IPS-15b (cell line): Measurements from ENCODE around the gene MAP2K6.

Source experiments
- H3K27me3 ChIP-seq: one replicate; pipeline ENCODE4 v1.6.1; 2013; ENCODE audit warnings: low read length; ENCODE audit not compliant: control insufficient read depth, insufficient read depth
- H3K36me3 ChIP-seq: one replicate; pipeline ENCODE4 v1.6.1; 2013; ENCODE audit warnings: low read length; ENCODE audit not compliant: control insufficient read depth, insufficient read depth
- H3K4me1 ChIP-seq: one replicate; pipeline ENCODE4 v1.6.1; 2013; ENCODE audit warnings: mild to moderate bottlenecking, low read length; ENCODE audit not compliant: control insufficient read depth, insufficient read depth
- H3K4me3 ChIP-seq: one replicate; pipeline ENCODE4 v1.5.1; 2013; ENCODE audit warnings: low read depth, low read length
- H3K9ac ChIP-seq: one replicate; pipeline ENCODE4 v1.6.1; 2013; ENCODE audit warnings: low read depth, mild to moderate bottlenecking, low read length
- H3K9me3 ChIP-seq: one replicate; pipeline ENCODE4 v1.6.1; 2013; ENCODE audit warnings: mild to moderate bottlenecking, low read length; ENCODE audit not compliant: control insufficient read depth, insufficient read depth

MAP2K6 gene

DNA sequence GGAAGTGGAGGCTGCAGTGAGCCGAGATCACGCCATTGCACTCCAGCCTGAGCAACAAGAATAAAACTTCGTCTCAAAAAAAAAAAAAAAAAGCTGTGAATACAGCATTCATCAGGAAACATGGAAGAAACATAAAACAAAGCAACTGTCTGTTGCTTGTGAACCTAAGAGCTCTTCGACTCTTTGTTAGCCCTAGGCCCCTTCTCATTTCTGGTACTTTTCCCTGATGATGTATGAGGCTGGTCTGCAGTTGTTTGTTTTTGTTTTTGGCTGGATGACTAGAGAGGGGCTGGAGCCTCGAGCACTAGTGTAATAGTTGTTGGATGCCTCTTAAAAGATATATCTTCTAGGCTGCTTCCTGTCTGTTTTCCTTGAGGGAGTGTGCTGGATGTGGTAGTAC, 113.5 kb downstream of the MAP2K6 start:
- Histone ChIP-seq H3K27me3 (no peaks in the 10 kb centered on the region), H3K36me3 (no peaks in the 10 kb centered on the region), H3K9me3 (no peaks in the 10 kb centered on the region), H3K9ac (no peak overlapping the region), H3K4me3 (no peak overlapping the region), H3K4me1 (no peaks in the 10 kb centered on the region)

DNA sequence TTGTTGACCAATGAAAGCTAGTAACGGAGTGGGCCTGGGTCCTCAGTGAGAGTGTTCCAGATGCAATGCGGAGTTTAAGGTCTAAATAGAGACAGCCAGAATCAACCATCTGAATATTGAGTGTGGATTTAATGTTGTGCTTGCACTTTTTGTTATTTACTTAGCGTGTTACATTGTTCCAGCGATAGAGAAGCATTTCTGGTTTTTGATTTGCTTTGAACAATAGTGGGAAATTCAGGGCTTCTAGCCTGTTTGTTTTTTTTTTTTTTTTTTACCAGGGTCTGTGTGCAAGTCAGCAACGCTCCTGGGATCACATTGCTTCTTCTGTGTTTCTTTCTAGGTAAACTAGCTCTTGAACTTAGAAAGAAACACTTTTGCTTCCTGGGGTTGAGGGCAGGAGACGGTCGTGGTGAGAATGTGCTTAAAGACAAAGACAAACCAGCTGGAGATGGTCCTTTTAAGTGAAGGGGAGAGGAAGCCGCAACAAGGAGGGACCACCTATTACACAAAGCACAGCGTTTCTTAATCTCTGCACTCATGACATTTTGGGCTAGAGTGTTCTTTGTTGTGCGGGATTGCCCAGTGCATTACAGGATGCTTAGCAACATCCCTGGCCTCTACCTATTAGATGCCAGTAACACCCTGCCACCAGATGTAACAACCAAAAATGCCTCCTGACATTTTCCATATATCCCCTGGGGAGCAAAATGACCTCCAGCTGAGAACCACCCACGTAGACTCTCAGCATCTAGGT, 119.2 kb downstream of the MAP2K6 start:
- H3K9ac ChIP-seq = no peak overlapping the region
- no peaks in the 10 kb centered on the region for H3K9me3 ChIP-seq
- no peaks in the 10 kb centered on the region for H3K27me3 ChIP-seq
- H3K4me1 ChIP-seq = peaks cover 9% of the 10 kb centered on the region
- H3K4me3 ChIP-seq = no peak overlapping the region
- H3K36me3 ChIP-seq = no peaks in the 10 kb centered on the region

DNA sequence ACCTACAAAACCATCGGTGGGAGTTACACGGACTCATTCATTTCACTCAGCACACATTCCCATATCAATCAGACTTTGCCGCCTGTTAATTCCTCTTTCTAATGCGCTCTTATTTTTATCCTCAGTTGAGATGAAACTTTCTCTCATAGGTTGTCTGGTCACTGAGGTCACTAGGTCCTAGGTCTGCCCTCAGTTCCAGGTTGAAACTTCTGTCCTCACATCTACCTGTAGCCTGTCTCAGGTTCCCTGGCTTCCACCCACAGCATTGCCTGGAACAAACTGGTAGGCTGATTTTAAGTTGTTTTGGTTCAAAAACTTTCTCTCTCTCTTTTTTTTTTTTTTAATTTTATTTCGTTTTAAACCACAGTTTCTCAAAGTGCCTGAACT, 119.7 kb downstream of the MAP2K6 start:
- no peaks in the 10 kb centered on the region for H3K9me3 ChIP-seq
- peaks cover 9% of the 10 kb centered on the region for H3K4me1 ChIP-seq
- no peaks in the 10 kb centered on the region for H3K27me3 ChIP-seq
- no peak overlapping the region for H3K4me3 ChIP-seq
- no peaks in the 10 kb centered on the region for H3K36me3 ChIP-seq
- no peak overlapping the region for H3K9ac ChIP-seq

DNA sequence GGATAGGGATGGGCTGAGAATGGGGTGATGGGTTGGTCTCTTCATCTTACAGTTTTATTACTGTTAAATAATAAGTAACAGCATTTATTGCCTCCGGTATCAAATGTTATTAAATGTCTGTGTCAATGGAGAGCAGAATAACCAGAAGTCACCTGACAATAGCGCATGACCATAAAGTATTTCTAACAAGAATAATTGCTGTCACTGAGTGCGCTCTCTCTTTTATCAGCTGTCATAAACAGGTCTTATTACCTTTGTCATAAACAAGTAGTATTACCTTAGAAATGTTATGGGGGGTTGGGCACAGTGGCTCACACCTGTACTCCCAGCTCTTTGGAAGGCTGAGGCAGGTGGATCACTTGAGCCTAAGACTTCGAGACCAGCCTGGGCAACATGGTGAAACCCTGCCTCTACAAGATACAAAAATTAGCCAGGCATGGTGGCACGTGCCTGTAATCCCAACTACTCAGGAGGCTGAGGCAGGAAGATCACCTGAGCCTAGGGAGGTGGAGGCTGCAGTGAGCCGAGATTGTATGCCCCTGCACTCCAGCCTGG, 120.6 kb downstream of the MAP2K6 start:
- Histone ChIP-seq H3K4me1 (peaks cover 9% of the 10 kb centered on the region), H3K4me3 (no peak overlapping the region), H3K27me3 (no peaks in the 10 kb centered on the region), H3K36me3 (no peaks in the 10 kb centered on the region), H3K9ac (no peak overlapping the region), H3K9me3 (no peaks in the 10 kb centered on the region)

DNA sequence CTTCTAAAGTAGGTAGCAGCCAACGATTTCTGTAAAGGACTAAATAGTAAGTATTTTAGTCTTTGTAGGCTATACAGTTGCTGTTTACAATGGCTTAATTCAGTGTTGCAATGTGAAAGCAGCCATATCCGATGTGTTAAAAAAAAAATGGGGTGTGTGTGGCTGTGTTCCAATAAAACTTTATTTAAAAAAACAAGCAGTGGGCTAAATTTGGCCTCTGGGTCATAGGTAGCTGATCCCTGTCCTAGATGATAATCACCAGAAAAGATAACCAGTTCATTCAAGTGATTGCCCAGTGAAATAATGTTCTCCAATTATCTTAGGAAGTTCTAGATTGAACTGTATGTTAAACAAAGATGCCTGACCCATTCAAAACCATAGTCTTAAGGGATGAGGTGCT, 124.3 kb downstream of the MAP2K6 start:
- H3K36me3 ChIP-seq = no peaks in the 10 kb centered on the region
- H3K27me3 ChIP-seq = no peaks in the 10 kb centered on the region
- H3K4me1 ChIP-seq = peaks cover 4% of the 10 kb centered on the region
- H3K9ac ChIP-seq = no peak overlapping the region
- no peaks in the 10 kb centered on the region for H3K9me3 ChIP-seq
- no peak overlapping the region for H3K4me3 ChIP-seq

DNA sequence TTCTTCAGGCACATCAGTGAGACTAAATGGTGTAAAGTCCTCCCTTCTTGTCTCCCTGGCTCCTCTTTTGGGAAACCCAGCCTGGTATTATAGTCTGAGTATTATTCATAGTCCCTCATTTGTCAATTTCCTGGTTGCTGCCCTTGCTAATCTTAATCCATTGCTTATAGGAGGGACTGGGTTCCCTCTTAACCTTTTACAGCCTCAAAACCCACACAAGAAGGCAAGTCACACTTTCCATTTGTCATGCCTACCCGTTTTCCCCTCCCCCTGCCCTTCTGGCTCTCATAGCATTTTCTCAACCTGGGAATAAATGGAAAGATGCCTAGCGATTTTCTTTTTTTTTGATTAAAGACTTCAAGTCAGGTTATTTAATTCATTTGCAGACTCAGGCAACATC, 124.8 kb downstream of the MAP2K6 start:
- Histone ChIP-seq H3K36me3 (no peaks in the 10 kb centered on the region), H3K27me3 (no peaks in the 10 kb centered on the region), H3K9me3 (no peaks in the 10 kb centered on the region), H3K4me1 (peaks cover under 1% of the 10 kb centered on the region), H3K9ac (no peak overlapping the region), H3K4me3 (no peak overlapping the region)

DNA sequence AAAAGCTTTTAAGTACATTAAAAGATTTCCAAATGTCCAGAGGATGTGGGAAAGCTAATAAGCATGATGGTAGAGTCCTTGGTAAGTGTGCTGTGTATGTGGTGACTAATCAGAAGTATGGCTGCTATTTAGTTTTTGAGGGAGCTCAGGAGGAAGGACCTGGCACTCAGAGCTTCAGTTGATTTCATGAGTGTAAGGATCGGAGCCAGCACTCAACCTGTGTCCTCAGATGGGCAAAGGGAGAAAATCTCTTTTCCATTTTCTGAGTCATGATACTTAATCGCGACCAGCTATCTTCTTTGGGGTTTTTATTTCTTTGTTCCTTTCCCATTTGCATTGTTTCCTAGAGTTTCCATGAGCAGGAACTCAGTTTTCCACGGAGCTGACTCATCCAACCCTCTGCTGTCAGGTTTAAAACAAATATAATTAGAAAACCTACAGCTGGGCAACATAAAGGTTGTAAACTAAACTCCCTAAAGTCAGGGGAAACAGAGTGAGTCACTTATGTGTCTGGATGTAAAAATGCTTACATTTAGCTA, 125.4 kb downstream of the MAP2K6 start:
- no peak overlapping the region for H3K9ac ChIP-seq
- no peak overlapping the region for H3K4me3 ChIP-seq
- no peaks in the 10 kb centered on the region for H3K36me3 ChIP-seq
- H3K27me3 ChIP-seq = no peaks in the 10 kb centered on the region
- H3K9me3 ChIP-seq = no peaks in the 10 kb centered on the region
- no peaks in the 10 kb centered on the region for H3K4me1 ChIP-seq

DNA sequence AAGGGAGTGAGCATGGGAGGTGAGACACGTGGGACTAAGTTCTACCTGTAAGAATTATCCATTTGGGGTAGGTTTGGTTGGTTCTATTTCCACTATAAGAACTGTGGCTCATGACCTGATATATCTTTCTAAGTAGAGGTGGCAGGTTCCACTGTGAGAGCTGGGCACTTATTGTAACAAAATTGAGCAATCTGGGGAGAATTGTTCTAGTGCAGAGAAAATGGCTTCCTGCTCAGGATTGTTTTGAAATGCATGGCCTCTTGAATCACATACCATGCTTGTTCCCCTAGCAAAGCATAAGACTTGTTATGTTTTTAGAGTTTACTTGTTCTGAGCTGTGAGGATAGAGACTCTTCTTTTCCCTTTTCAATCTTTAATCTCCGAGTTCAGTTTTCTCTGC, 125.9 kb downstream of the MAP2K6 start:
- H3K9ac ChIP-seq = no peak overlapping the region
- H3K4me3 ChIP-seq = no peak overlapping the region
- no peaks in the 10 kb centered on the region for H3K4me1 ChIP-seq
- no peaks in the 10 kb centered on the region for H3K36me3 ChIP-seq
- no peaks in the 10 kb centered on the region for H3K9me3 ChIP-seq
- H3K27me3 ChIP-seq = no peaks in the 10 kb centered on the region

DNA sequence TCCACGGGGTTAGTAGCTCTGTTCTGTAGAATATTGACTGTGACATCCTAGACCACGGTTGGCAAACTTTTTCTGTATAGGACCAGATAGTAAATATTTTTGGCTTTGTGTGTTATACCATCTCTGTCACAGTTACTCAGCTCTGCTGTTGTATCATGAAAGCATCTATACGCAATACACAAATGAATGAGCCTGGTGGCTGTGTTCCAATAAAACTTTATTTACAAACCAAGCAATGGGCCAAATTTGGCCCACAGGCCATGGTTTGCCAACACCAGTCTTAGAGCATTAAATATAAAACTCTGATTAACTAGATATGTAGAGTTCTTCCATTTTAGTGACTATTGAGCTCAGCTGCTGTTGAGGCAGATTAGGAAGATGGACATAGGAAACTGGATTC, 132.7 kb downstream of the MAP2K6 start:
- no peaks in the 10 kb centered on the region for H3K9me3 ChIP-seq
- no peak overlapping the region for H3K4me3 ChIP-seq
- no peaks in the 10 kb centered on the region for H3K36me3 ChIP-seq
- peaks cover 3% of the 10 kb centered on the region for H3K4me1 ChIP-seq
- H3K9ac ChIP-seq = no peak overlapping the region
- H3K27me3 ChIP-seq = no peaks in the 10 kb centered on the region

DNA sequence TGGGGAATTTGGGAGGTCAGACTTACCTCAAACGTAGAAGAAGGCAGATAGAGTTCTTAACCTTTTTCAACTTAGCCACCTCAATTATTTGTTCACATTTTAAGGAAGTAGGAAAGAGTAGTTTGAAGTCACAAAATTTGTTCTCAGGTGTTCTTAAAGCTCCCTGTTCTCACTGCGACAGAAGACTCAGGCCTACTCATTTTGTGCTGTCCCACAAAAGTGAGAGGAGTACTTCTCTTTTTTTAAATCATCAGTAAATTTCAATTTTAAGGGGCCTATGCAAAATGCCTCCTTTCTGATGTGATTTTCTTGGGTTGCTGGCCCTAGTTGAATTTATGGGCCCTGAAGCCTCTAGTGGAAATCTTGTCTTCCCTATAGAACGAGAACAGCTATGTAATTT, 133.4 kb downstream of the MAP2K6 start:
- Histone ChIP-seq H3K27me3 (no peaks in the 10 kb centered on the region), H3K36me3 (no peaks in the 10 kb centered on the region), H3K4me1 (peaks cover 3% of the 10 kb centered on the region), H3K4me3 (no peak overlapping the region), H3K9me3 (no peaks in the 10 kb centered on the region), H3K9ac (no peak overlapping the region)

DNA sequence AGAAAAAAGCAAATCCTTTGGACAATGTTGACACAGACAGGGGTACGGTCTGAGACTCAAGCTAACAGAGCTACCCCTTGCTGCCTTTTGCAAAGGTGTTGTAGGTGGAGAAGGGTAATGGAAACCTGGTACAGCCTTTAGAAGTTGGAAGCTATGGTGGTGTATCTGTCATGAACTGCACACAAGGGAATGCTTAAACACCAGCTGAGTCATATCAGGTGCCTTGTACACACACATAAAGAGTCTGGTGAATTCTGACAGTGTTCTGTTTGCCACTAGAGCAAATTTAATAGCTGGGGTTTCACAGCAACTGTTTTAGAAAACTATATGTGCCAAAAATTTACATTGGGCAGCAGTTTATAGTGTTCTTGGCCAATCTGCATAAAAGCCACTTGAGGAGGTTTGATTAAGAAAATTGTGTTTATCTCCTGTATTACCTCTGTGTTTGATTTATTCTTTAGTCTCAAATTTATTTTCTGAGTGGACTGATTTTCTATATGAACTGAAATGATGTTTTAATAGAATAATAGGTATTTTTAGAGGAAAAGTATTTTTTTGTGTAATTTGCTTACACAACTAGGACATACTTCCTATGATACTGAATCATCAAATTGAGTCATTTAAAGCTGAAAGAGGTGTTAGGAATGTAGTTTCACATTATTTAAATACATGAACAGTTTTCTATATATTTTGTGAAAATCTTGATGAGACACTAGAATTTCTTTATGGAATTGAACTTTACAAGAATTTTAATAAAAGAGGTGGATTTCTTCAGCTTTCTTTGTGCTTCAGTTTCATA, 136.9 kb downstream of the MAP2K6 start:
- H3K9me3 ChIP-seq = no peaks in the 10 kb centered on the region
- H3K27me3 ChIP-seq = no peaks in the 10 kb centered on the region
- H3K36me3 ChIP-seq = no peaks in the 10 kb centered on the region
- peaks cover 3% of the 10 kb centered on the region for H3K4me1 ChIP-seq
- no peak overlapping the region for H3K4me3 ChIP-seq
- H3K9ac ChIP-seq = no peak overlapping the region
